Fibroblast of mammary gland (primary cell): Measurements from ENCODE around the gene HBEGF.
A peak's percentile ranks its signal among the peaks of the same experiment; 100 is the strongest.

Experiments used
- DNase-seq: peaks from one replicate; pipeline ENCODE4 v3.0.0-alpha.2; 2010; ENCODE audit warnings: low read depth
- H3K4me3 ChIP-seq: 2 replicates; pipeline ENCODE4 v1.5.1; 2011; ENCODE audit warnings: low read depth, mild to moderate bottlenecking, low read length, moderate library complexity; ENCODE audit not compliant: control insufficient read depth
- CTCF ChIP-seq: conservative IDR thresholded peaks from 2 replicates; pipeline ENCODE4 v1.5.1; 2011; ENCODE audit warnings: low read depth, low read length, inconsistent platforms; ENCODE audit not compliant: control insufficient read depth, insufficient read depth

The HBEGF gene

DNA sequence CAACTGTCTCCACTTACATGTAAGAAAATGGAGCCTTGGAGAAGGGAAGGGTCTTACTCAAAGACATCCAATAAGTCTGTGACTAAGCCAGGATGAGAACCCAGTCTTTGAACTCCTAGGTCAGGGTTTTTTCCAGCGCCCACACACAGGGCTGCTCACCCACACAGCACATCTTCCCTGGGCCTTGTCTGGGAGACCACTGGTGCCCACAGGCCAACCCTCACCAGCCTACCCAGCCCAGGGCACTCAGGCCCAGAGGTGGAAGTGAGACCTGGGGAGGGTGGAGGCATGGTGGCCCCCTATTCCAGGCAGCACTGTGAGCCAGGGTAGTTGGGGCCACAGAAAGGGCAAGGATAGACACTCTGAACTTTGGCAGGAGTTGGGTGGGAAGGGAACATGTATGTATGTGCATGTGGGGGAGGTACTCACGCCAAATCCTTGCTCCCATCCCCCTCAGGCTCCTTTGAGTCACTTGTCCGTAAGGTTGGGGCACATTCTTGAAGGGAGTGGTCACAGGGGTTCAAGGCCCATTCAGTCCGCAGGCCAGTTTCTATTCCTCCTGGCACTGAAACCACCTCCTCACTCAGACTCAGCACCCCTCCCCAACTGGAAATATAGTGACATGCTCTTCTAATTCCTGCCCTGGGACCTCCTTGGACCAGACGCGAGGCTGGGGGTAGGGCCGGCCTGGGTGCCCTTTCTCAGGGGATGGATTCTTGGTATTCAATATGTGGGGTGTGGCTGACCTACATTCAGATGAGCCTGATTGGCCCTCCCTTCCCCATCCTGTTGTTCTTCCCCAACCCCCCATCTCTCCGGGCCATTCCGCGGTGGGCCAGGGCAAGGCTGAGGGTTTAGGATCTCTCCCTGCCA is 10.7 kb upstream of the HBEGF start:
- H3K4me3 ChIP-seq, result no peak overlapping the region
- no peak for TF ChIP-seq CTCF
- no peak for DNase-seq

DNA sequence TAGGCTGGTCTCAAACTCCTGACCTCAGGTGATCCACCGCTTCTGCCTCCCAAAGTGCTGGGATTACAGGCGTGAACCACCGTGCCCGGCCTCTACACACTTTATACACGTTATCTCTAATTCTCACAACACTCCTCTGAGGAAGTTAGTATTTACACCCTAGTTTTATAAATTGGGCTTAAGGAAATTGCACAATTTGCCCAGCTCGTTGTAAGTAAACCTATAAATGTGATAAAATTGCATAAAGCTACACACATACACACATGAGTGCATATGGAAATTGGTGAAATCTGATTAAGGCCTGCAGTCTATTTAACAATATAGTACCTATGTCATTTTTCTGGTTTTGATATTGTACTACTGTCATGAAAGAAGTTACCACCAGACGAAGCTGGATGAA is 9.1 kb upstream of the HBEGF start:
- no peak for TF ChIP-seq CTCF
- H3K4me3 ChIP-seq, result no peak overlapping the region
- no peak for DNase-seq

DNA sequence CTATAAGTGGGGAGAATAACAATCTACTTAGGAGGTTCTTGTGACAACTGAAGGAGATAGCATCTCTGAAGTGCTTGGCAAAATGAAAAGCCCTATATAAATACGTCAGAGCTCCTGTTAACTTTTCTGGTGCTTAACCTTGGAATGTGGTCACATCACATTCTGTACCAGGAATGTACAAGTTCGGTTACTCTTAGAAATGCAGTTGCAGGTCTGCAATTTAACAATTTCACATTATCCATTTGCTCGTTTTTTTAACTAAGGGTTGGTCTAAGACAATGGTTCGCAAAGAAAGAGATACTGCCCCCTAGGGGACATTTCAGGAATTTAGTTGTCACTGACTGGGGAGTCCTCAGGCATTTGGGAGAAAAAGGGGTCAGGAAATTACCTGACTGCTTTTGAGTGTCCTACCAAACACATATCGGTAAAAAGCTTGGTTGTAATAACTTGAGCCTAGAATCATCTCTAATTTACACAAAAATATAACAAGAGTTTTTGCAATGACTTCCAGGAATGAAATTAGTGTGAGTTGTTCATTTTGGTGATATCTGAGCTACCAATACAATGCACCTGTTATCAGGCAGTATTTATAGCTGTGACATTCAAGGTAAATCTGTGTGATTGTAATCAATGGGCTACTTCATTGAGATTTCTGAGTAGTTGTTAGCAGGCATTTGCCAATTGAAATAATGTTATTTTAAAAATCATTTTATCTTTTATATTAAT is 5.4 kb upstream of the HBEGF start:
- H3K4me3 ChIP-seq, result no peak overlapping the region
- peak; percentile 74 for DNase-seq
- peak; percentile 88 for TF ChIP-seq CTCF

GRCh38 chr5:140349244-140349643 is 2.8 kb upstream of the HBEGF start:
- peak; percentile 22 for DNase-seq
- no peak overlapping the region for H3K4me3 ChIP-seq
- no peak for TF ChIP-seq CTCF

DNA sequence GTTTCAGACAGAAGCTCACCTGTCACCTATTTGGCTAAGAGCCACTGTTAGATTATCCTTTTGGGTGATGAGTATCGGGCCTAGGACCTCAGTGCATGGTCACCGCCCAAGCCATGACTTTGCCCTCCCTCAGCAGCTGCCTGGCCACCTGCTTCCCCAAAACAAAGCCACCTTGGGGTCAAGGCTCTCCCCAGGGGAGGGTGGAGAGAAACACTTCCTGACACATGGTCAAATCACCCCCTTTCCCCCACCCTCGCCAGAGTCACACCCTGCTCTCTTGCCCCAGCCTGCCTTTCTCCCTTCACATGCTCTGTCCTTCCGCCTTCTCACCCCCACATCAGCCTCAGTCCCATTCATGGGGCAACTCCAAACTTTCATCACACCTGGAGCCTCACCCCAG is 1.7 kb upstream of the HBEGF start:
- TF ChIP-seq CTCF, result no peak
- DNase-seq, result no peak
- H3K4me3 ChIP-seq, result no peak overlapping the region

- no peak overlapping the region for H3K4me3 ChIP-seq
- no peak for TF ChIP-seq CTCF
- no peak for DNase-seq
Observed at GRCh38 chr5:140347360-140347759, 957 bp upstream of the HBEGF start.
